Measurements from ENCODE around the gene CA10.

GRCh38 chr17:51734976-51735375 lies 423.5 kb downstream of the CA10 start:
- no peak for TF ChIP-seq POLR2AphosphoS5 (IDR thresholded peaks at IDR 0.05; ENCODE audit: control insufficient read depth, insufficient read depth, low read depth, low read length)
- TF ChIP-seq ETS1 (conservative IDR thresholded peaks at IDR 0.05; ENCODE audit: control insufficient read depth, low read depth, low read length): no peak
- no peak for TF ChIP-seq CC2D1A (IDR thresholded peaks at IDR 0.05)
- TF ChIP-seq JUN (IDR thresholded peaks at IDR 0.05; ENCODE audit: borderline replicate concordance, low read depth, low read length): no peak
- TF ChIP-seq JUN (CRISPR knock-in tag; IDR thresholded peaks at IDR 0.05; ENCODE audit: borderline replicate concordance): no peak
- no peak for TF ChIP-seq MAX (CRISPR knock-in tag; IDR thresholded peaks at IDR 0.05)
- no peak for TF ChIP-seq IRF2 (CRISPR knock-in tag; IDR thresholded peaks at IDR 0.05)
- TF ChIP-seq CTCF (IDR thresholded peaks at IDR 0.05 in 2 of 3, conservative IDR thresholded peaks at IDR 0.05 in 1 of 3; ENCODE audit: insufficient read depth in 2 of 3, low read depth in 1 of 3, low read length in 3 of 3): no peak
- TF ChIP-seq EZH2 (IDR thresholded peaks at IDR 0.05; ENCODE audit: borderline replicate concordance, low read depth, low read length): no peak
- no peak for TF ChIP-seq REST (IDR thresholded peaks at IDR 0.05; ENCODE audit: borderline replicate concordance)
- TF ChIP-seq REST (CRISPR knock-in tag; IDR thresholded peaks at IDR 0.05; ENCODE audit: low read depth): no peak
- no peak for TF ChIP-seq MAZ (CRISPR knock-in tag; conservative IDR thresholded peaks at IDR 0.05 in 1 of 2, IDR thresholded peaks at IDR 0.05 in 1 of 2)
- no peak for TF ChIP-seq PTRF (tag; IDR thresholded peaks at IDR 0.05)

Data from K562 (cell line).